Coronary artery (tissue), 2 donors: ENCODE results near the gene RBMS1.

Source experiments
- DNase-seq: peaks from one replicate; pipeline ENCODE4 v3.0.0-alpha.2; 2017; ENCODE audit warnings: low spot score
- H3K27ac ChIP-seq, 2 donors: fragments of 200-600 bp; sonication (generic); one replicate each; pipeline ENCODE4 v1.5.1; 2016 to 2019
- H3K4me3 ChIP-seq: fragments of 200-600 bp; sonication (generic); 2 replicates; pipeline ENCODE4 v1.5.1; 2016; ENCODE audit warnings: mild to moderate bottlenecking, moderate library complexity
- CTCF ChIP-seq: fragments of 200-600 bp; sonication (generic); IDR thresholded peaks from one replicate; pipeline ENCODE4 v1.5.1; 2019; ENCODE audit warnings: antibody characterized with exemption

RBMS1 gene

DNA sequence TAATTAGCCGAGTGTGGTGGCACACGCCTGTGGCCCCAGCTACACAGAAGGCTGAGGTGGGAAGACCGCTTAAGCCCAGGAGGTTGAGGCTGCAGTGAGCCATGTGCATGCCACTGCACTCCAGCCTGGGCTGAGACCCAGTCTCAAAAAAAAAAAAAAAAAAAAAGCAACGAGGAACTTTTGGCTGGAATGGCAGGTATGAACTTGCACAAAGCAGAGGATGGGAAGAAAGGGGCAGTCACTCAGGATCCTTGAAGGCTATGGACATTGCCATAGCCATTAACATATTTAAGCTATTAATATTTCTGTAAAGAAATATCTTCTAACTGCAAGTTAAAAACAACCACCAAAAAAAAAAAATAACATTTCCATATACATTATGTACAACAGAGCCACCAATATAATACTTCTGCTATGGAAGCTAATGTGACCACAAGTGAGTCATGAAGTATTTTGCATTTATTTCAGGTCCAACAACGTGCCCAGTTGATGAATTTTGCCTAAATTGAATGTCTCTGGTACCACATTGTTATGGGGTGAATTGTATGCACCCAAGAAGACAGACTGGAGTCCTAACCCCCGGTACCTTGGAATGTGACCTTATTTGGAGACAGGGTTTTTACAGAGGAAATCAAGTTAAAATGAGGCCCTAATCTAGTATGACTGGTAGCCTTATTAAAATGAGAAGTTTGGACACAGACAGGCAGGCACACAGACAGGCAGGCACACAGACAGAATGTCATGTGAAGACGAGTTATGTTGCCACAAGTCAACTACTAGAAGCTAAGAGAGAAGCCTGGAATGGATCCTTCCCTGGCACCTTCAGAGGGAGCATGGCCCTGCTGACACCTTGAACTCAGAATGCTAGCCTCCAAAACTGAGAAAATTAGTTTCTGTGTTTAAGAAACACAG is 102.8 kb downstream of the RBMS1 start:
- Histone ChIP-seq H3K4me3 (no peak overlapping the region), H3K27ac (peak overlapping the region; percentile 27 to 38)
- TF ChIP-seq CTCF = no peak
- no peak for DNase-seq

DNA sequence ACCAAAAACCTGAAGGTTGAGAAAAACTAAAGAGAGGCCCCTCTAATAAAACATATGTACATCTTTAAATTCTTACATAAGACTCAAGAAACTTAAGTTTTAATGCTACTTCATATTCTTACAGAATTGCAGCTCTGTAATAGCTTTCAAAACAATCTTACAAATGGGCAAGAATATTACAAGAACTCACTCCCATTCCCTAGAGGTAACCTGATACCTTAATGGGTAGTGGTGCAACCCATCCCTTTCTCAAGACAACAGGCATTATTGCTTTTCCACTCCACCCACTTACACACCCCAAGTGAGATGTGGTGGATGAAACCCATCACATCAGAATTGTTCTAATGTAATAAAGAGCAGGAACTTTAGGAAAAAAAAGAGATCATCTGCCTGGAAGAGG is 103.7 kb downstream of the RBMS1 start:
- Histone ChIP-seq H3K4me3 (no peak overlapping the region), H3K27ac (peak overlapping the region in 1 of 2 donors; percentile 27)
- TF ChIP-seq CTCF = no peak
- no peak for DNase-seq

DNA sequence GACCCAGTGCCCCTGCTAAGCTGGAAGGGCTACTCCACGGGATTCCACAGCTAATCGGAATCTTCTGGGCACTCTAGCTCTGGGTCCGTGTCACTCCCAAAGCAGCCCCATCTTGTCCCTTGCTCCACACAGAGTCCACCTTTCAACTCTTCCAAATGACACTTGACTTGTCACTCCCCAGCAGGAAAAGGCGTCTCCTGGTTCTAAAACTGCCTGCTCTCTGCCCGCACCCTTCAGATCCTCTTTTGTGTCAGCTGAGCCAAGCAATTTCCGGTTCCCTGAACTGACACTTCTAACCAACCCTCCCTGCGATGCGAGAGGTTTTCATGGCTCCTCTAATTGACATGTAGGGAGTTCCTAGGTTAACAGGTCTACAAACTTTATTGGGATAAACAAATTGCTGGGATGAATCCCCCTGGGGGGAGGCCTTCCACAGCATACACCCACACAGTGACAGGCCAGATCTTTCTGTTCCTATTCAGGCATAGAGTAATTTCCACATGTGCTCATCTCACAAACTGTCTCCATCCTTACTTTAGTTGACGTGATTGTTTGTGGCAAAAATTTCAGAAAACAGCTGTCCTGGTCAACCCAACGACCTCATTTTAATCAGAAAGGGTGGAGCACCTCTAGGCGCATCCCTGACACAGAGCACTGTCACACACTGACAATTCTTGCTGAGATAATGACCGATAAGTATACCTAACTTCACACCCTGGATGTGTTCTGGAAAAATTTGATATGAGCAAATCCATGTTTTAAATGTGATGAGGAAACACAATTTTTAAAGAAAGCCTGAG is 104.9 kb downstream of the RBMS1 start:
- DNase-seq = no peak
- Histone ChIP-seq H3K27ac (peak overlapping the region; percentile 93 to 96), H3K4me3 (peak overlapping the region; percentile 61)
- TF ChIP-seq CTCF = no peak

GRCh38 chr2:160387558-160388262 is 105.9 kb downstream of the RBMS1 start:
- peak overlapping the region; percentile 61 for H3K4me3 ChIP-seq
- TF ChIP-seq CTCF = no peak
- H3K27ac ChIP-seq = peak overlapping the region; percentile 93 to 96
- peak; percentile 91 for DNase-seq

DNA sequence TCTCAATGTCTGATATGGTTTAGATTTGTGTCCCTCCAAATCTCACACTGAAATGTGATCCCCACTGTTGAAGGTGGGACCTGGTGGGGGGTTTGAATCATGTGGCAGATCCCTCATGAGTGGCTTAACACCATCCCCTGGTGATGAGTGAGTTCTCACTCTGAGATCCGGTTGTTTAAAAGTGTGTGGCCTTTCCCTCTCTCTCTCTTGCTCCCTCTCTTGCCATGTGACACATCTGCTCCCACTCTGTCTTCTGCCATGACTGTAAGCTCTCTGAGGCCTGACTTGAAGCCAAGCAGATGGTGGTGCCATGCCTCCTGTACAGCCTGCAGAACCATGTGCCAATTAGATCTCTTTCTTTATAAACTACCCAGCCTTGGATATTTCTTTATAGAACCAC is 108.8 kb downstream of the RBMS1 start:
- DNase-seq = no peak
- TF ChIP-seq CTCF = no peak
- Histone ChIP-seq H3K27ac (peak overlapping the region; percentile 57 to 93), H3K4me3 (no peak overlapping the region)

- no peak for TF ChIP-seq CTCF
Observed at GRCh38 chr2:160381425-160381951, 112.1 kb downstream of the RBMS1 start.

More at GRCh38 chr2:160381425-160381951, 112.1 kb downstream of the RBMS1 start:
- DNase-seq = no peak
- H3K27ac ChIP-seq = peak overlapping the region; percentile 33 to 68
- peak overlapping the region; percentile 3 for H3K4me3 ChIP-seq
